ENCODE data around the gene COMMD9.
"Not testable (repeated sequence)": the region's sequence is repeated elsewhere in the genome, so short reads cannot be mapped to it uniquely, and the experiment has no call there.

COMMD9 gene
- total RNA-seq = 43.9 to 127 (median 95.1) reads per million in 18 experiments

DNA sequence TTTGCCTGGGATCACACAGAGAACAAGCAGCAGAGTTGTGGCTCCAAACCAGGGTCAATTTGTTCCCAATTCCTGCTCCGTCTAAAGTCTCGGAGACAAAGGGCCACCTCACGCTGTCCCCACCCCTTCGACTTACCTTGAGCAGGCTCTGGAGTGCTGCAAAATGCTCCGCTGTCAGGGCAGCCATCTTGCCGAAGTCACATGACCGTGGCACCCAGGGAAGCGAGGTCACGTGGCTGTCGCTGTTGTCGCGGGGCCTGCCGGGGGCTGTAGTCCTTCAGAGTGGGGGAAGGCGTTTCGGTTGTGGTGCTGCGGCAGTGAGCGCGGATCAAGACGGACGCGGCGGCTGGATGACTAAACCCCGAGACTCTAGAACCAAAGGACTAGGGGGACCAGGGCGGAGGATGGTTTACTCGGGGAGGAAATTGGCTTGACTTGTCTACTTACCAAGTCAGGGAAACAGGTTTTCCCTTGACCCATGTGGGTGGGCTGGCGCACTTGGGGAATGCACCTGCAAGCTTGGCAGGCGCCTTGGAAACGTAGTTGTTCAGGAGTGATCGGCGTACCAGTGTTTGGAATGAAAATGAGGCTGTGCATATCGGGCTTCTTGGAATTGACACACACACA lies at the start of gene COMMD9:
Gene COMMD9, minus strand, starts transcription at position 199 of the 627 bp plus-strand sequence. Its CDS starts 12 bp downstream, at position 187.
- DNase-seq = peak; percentile 93 to 95

DNA sequence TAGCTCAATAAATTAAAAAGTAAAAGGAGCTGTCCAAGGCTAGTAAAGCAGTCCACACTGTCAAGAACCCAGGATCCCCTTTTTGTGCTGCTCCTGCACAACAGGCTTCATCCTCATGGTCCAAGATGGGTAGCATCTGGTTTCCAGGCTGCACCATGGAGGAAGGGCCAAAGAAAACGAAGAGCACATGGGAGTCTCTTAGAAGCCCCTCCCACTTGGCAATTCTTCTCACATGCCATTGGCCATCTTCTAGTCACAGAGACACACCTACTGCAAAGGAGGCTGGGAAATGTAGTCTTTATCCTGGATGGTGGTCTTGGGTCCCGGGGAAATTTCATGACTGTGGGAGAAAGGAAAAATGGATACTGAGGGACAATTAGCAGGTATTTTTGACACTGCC lies 44.7 kb upstream of the COMMD9 start:
- peak in 1 of 2 donors; percentile 7 for DNase-seq

DNA sequence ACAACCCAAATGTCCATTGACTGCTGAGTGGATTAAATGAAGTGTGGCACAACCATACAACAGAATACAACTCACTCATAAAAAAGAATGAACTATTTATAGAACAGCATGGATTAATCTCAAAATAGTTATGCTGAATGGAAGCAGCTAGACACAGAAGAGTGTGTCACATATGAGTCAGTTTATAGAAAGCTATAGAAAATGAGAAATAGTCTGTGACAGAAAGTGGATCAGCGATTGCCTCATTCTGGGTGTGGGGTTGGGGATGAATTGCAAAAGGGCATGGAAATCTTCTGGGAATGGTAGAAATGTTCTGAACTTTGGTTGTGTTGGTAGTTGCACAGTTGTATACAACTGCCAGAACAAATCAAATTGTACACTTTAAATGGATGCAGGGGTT lies 44.2 kb upstream of the COMMD9 start:
- DNase-seq = peak; percentile 21 to 23

DNA sequence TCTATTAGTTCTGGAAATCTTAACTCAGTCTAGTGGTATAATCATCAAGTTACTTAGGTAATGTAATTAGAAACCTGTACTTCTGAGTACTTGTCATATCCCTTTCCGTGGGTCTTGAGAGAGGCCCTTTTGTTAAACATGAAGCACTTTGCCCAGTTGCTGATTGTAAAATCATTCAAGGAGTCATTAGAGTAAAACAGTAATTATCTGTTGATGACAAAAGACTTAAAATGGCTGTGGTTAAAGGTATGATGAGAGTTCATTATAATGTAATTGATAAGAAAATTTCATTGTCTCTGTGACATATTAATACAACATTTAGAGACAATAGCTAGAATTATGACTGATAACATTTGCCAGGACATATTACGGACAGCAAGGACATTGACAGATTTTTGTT lies 41.2 kb upstream of the COMMD9 start:
- DNase-seq = no peak

DNA sequence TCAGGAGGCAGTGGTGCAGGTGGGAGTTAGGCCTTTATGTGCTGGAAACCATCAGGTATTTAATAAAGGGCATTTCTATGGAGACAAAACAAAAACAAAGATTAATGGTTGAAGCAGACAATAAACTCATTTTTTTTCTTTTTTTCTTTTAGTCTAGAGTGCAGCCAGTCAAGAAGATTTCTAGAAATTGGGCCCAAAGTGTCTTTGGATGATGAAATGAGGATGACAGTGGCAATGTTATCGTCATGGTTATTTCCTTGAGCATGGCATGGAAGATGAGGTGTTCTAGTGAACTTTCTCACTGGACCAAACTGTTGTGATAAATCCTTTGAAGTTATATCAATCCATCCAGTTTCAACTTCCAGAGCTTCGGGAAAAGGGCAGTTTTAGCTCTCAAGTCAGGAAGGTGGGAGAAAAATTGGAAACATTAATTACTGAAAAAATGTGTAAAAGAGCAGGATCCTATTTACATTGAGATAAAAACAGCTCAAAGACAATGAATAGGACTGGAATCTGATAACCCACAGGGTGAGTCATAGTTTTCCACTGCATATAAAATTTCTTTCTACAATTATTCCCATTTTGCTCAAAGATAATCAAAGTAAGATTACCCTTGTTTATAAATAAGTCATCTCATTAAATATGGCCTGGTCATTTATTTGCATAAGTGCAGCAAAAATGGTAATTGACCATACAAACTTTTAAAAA lies 39.9 kb upstream of the COMMD9 start:
- no peak for DNase-seq

DNA sequence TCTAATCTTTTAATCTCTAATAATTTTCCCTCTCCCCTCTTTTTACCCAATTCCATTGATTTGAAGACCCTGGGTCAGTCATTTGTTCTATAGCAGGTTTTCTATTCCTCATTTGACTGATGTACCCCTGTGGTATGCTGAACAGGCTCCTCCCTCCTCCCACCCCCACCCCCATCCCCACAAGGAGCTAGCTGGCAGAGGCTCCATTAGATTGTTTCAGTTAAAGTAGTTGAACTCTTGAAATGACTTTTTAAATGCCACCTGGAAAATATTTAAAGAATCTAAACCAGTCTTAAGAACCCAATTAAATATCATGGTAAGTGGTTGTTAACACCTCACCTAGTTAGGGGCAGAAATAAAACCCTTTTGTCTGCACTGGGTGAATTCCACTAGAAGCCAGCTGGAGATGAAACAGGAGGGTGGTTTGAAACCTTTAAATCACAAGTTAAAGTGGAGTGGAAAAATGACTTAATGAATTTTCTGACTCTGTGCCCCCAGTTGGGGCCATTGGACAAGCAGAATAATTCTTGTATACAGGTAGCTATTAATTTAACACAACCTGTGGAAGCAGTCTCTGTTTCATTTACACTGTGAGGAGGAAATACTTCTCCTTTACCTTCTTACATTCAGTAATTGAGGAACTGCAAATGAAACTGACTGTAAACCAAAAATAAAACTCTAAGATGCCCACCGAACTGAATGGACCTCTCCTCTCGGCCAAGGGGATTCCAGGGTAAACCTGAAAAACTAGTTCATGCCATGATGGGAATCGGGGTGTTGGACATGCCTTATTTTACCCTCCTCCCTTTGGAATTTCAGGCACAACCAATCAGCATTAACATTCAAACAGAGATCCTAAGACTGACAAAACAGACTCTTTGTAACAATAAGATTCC lies 37.5 kb upstream of the COMMD9 start:
- DNase-seq = peak in 1 of 2 donors; percentile 7

DNA sequence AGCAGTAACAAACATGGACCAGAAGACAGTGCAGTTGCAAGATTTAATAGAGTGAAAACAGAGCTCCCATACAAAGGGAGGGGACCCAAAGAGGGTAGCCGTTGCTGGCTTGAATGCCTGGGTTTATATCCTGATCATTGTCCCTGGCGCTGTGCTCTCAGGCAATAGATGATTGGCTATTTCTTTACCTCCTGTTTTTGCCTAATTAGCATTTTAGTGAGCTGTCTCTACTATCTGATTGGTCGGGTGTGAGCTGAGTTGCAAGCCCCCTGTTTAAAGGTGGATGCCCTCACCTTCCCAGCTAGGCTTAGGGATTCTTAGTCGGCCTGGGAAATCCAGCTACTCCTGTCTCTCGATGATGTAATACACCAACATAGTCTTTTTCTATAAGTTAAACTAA lies 36.2 kb upstream of the COMMD9 start:
- DNase-seq = not testable (repeated sequence)

DNA sequence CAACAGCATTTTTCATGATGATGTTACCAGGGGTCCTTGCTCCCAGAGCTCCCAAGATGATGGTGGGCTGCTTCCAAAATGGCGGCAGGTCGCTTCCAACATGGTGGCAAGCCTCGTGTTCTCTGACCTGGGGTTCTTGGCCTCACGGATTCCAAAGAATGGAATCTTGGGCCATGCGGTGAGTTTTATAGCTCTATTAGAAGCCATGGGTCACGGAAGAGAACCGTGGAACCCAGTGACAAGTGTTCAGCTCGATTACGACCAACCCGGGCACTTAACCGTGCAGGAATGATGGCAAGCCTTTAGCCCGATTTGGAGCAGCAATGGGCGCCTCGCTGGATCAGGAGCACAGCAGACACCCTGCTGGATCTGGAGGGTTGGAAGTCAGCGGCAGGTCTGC lies 35.7 kb upstream of the COMMD9 start:
- not testable (repeated sequence) for DNase-seq

DNA sequence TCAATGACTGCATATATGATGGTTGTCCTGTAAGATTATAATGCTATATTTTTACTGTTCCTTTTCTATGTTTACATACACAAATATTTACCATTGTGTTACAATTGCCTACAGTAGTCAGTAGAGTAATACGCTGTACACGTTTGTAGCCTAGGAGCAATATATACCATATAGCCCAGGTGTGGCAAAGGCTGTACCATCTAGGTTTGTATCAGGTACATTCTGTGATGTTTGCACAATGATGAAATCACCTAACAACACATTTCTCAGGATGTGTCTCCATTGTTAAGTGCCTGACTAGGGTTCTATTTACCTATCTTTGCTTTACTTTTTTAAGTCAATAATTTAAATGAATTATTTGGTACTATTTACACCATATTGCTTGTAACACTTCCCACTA lies 28.8 kb upstream of the COMMD9 start:
- no peak for DNase-seq

DNA sequence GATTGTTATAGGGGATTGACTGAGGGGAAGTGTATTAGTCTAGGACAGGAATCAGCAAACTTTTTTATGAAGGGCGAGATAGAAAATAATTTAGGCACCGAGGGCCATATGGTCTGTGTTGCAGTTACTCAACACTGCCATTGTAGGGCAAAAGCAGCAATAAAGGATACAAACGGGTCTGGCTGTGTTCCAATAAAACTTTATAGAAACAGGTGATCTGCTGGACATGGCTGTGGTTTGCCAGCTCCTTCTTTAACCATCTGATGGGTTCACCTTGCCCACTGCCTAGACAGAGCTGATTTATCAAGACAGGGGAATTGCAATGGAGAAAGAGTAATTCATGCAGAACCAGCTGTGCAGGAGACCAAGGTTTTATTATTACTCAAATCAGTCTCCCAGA lies 26.8 kb upstream of the COMMD9 start:
- DNase-seq = no peak

DNA sequence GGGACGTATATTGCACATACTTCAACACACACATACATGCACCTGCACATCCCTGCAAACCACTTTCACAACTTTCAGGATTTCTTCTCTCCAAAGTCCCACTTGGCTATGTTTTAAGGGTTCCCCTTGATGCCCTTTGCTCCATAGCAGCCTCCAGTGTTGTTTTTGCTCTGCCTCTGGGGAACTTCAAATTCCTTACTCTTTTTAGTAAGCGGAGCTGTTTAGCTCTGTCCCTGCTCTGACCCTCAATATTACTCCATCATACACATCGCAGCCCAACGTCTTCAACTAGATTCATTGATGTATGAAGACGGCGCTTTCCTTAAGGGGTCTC lies 25.2 kb upstream of the COMMD9 start:
- DNase-seq = no peak

DNA sequence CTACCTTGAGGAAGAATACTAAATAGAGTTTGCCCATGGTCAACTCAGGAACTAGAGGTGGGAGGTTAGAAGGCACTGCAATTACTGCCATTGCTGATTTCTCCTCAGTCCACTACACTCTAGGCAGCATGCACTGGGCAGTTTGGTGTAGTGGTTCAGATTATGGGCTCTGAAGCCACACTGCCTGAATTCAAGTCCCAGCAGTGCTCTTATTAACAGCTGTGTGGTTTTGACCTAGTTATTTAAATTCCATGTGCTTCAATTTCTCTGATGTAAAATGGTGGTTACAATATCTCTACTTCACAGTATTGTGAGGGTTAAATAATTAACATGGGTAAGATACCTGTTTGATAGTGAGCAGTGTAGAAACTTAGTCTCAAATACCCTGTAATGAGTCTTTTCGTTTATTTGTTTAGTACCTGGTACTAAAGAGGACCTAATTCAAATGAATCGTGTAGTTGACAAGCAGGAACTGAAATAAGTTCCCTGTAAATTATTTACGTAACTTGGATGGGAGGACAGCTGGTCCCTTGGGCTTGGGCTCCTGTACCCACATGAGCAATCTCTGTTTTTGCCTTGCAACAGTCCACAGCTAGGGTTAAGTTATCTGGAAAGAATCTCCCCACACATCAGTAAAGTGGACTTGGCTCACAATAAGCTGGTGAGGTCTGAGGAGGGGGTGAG lies 24.7 kb upstream of the COMMD9 start:
- peak; percentile 50 to 51 for DNase-seq

DNA sequence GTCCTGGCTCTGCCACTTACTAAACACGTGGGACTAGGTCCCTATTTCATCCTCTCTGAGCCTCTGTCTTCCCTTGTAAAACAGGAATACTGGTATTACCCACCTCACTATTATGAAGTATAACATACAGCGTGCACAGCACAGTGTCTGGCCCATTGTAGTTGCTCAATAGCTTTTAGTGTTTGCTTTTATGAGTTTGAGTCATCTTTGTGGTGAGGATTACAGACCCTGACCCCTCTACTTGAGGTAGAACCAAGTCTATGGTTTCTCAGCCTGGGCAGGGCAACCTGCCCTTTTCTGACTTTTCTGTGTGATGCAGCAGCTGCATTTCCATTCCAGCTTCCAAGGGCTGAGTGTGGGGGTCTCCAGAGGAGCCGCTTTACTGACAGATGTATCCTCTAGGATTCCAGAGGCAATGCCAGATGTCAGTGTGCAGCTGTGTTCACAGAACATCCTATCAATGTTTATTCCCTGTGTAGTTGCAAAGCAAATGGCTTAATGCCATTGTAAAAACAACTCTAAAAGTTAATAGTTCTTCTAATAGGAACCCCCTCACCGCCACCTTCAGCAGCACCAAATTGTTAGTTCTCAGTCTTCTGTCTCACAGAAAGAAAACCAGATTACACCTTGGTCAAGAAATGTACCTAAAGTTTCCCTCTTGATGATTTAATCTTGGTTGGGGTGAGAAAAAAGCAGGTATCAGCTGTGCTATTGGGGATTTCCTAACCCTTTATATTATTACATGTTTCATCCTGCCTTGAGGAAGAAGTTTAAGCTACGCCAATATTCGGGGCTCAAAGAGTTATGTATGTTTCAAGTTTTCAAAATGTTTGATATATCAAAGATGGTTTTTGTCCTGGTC lies 23.6 kb upstream of the COMMD9 start:
- no peak for DNase-seq

DNA sequence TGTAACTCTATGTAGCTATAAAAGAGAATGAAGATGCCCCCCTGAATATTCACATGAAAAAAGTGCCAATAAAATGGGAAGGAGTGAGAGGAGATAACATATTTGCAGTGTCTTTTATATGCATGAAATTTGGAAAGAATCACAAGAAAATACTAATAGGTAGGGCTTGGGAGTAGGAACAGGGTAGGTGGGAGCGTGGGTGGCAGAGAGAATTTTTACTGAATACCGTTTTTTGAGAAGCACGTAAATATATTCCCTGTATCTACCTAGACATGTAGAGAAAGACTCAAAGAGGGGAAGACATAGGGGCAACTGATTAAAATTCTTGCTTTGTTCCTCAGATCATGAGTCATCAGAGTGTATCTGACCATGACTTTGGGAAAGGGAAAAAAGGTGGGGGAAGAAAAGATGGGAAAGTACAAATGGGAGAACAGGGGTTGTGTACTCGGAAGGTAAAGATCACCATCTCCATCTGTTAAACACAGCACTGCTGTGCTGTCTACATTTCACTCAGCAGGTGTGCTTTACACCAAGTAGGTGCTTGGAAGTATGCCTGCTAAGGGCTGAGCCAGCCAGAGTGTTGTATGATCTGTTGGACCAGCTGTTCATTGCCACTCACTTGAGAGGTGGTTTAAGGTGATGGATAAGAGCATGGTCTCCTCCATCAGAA lies 22.8 kb upstream of the COMMD9 start:
- no peak for DNase-seq

DNA sequence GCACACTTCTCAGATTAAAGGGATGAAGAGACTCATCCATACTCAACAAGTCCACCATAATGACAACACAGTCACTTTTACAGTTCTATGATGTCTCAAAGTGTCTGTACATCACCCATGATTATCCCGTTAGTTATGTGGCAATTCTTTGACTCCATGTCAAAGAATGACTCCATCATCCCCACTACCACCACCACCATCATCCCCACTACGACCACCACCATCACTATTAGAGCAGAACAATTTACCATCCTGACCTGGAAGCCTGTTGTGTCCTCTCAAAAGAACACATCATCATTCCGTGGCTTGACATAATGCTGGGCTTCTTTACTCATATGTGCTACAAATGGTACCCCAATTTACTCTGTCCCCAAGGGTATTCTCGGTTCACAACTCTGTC lies 20.6 kb upstream of the COMMD9 start:
- DNase-seq = no peak

DNA sequence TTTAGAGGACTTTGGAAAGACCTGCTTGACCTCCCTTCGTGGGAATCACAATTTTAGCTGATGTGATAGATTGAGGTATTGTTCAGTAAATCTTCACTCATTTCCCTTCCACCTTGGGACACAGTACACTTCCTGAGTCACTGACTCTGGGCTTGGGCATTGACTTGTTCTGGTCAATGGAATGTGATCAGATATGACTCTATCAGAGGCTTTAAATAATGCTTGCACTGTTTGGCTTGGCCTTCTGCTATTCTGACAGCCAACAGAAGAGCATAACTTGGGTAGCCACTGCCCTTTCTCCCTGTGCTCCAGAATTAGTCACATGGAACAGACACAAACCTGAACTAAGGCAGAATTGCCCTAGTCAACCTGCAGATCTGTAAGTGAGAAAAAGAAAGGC lies 19.4 kb upstream of the COMMD9 start:
- DNase-seq = no peak

DNA sequence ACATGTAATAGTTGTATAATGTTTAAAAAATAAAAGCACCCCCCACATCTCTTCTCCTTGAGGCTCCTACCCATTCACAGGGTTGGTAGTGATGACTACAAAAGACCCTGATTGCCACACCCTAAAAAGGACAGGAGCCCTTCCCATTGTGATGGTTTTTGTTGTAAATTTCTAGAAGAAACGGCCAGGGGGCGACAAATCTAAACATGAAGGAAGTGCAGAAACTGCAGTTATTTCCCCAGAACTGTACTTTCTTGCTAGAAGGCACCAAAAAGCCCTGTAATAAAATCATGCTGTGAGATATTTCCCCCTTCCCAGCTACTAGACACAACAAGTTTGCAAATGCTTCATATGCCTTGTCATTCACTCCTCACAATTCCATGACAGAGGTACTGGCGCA lies 17.7 kb upstream of the COMMD9 start:
- DNase-seq = peak; percentile 49 to 64

DNA sequence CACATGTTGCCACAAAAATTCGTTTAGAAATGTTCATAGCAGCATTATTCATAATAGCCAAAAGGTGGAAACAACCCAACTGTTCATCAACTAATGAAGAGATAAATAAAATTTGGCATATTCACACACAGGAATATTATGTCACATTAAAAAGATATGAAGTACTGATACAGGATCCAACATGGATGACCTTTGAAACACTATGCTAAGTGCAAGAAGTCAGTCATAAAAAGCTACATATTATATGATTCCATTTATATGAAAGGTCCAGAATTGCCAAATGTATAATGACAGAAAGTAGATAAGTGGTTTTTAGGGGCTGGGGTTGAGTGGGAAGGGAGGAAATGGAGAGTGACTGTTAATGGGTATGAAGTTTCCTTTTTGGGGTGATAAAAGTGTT lies 15.8 kb upstream of the COMMD9 start:
- DNase-seq = no peak

DNA sequence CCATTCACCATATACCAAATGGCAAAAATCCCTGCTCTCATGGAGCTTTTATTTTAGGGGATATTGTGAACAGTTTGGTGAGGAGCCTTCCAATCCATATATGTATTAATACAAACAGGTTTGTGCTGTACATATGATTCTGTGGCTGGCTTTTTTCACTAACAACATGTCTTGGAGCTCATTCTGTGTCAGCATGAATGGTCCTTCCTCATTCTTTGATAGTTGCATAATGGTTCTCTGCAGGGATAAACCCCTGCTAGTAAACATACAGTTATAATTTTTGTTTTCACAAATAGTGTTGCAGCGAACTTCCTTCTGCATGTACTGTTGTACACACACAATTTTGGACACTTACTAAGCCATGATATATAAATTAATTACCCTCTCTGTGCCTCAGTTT lies 15.1 kb upstream of the COMMD9 start:
- peak; percentile 57 to 68 for DNase-seq

DNA sequence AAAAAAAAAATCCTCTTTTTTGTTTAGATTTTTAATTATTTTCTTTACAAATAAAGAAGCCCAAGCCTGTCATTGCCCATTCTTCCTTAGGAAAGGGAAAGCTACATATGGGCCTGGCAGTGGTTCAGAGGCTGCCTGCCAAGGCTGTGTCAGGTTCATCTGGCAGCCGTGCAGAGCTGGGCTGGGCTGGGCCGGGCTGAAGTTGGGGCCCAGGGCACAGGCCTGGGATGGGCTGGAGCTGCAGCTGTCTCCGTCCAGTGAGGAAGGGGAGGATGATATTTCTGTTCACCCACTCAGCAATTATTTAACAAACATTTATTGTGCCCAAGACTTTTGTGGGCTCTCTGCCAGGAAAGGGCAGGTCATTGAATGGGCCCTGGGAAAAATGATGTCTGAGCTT lies 11.4 kb upstream of the COMMD9 start:
- no peak for DNase-seq

DNA sequence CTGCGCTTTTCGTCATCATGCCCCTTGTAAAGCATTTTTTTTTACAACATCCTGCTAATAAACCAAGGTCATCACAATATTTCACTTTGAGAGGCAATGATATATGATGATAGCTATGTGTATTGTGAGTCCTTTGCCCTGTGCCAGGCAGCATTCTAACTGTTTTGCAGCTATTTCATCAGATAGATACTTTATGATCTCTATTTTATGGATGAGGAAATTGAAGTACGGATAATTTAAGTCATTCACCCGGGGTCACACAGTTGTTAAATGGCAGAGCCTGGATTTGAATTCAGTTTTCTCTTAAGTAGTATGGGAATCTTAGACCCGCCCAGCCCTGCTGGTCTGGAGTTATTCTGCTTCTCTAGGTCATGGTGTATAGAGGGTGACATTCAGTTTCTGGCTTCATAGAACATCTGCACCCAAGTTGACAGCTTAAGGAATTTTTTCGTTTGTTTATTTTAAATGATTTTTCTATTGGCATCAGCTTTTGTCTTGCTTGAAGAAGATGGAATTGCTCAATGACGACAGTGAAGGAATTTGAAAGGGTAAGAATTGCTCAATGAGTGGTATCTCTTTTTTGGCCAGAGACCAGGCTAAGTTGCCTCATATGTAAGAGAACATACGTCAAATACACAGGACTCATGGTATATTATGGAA lies 7.8 kb upstream of the COMMD9 start:
- DNase-seq = peak; percentile 58 to 77
